GM12878 (cell line): Measurements from ENCODE around the gene ANKS1A. TPM values are rescaled to one million over a fixed set of nuclear protein-coding genes. Genes with fewer than 3 reads are reported as not detected.

Source experiments
- ATAC-seq: fragments of 200-7000 bp; cut with Tn5 transposase; 3 replicates; pipeline ENCODE4 v1.9.1; 2020; ENCODE audit warnings: mild to moderate bottlenecking, moderate library complexity
- BruUV-seq: library from RNA; stranded (reverse); fragments of 400-500 nt; replicated peaks from 2 replicates; lab custom pipeline; 2021; lab: Mats Ljungman, UMichigan
- CTCF ChIA-PET: fragments of 300-600 bp; sonication (Branson Sonifier 250); formaldehyde crosslinking; extraction: SDS; loops from one replicate; lab custom pipeline; 2021; ENCODE audit warnings: inconsistent platforms; lab: Yijun Ruan, JAX
- POLR2A ChIA-PET: fragments of 350-600 bp; formaldehyde crosslinking; extraction: SDS; loops from one replicate; lab custom pipeline; 2021; ENCODE audit warnings: inconsistent platforms; lab: Charles Lee
- RAD21 ChIA-PET: fragments of 300-600 bp; sonication (Branson Sonifier 250); formaldehyde crosslinking; loops from one replicate; lab custom pipeline; 2023; ENCODE audit warnings: antibody characterized with exemption; ENCODE audit not compliant: unreplicated experiment; lab: Charles Lee
- SMC1A ChIA-PET: fragments of 300-600 bp; sonication (Branson Sonifier 250); formaldehyde crosslinking; loops from one replicate; lab custom pipeline; 2023; ENCODE audit not compliant: unreplicated experiment, uncharacterized antibody; lab: Charles Lee
- DNase-seq: peaks from one replicate; pipeline ENCODE4 v3.0.0-alpha.2; 2011; ENCODE audit warnings: low read depth, low spot score
- FAIRE-seq: peaks from 3 replicates; lab custom pipeline; 2011; peaks lifted over from hg19 to GRCh38; lab: Jason Lieb, UNC
- H2AFZ ChIP-seq: 2 replicates; pipeline ENCODE4 v1.6.0; 2011; ENCODE audit warnings: low read depth, low read length, control low read depth; ENCODE audit not compliant: control insufficient read depth
- H3K27ac ChIP-seq: 2 replicates; pipeline ENCODE4 v1.5.1; 2011; ENCODE audit warnings: control low read depth; ENCODE audit not compliant: control insufficient read depth, insufficient read depth
- H3K27me3 ChIP-seq, 2 experiments: replicated peaks in 1 of 2; 2 replicates each; pipeline versions ENCODE4 v1.6.0 to v1.6.1; 2011; ENCODE audit warnings: low read length in 1 of 2; ENCODE audit not compliant: control insufficient read depth in 2 of 2, insufficient read depth in 2 of 2
- H3K36me3 ChIP-seq, 2 experiments: 2 replicates each; pipeline ENCODE4 v1.5.1; 2011; ENCODE audit warnings: low read length in 1 of 2; ENCODE audit not compliant: control insufficient read depth in 2 of 2, insufficient read depth in 2 of 2
- H3K4me1 ChIP-seq: 2 replicates; pipeline ENCODE4 v1.6.1; 2011; ENCODE audit warnings: mild to moderate bottlenecking, low read length, moderate library complexity, mixed read lengths; ENCODE audit not compliant: control insufficient read depth, insufficient read depth
- H3K4me2 ChIP-seq: 2 replicates; pipeline ENCODE4 v1.6.0; 2011; ENCODE audit warnings: control low read depth; ENCODE audit not compliant: control insufficient read depth, insufficient read depth
- H3K4me3 ChIP-seq: fragments of 200-600 bp; sonication (generic); 2 replicates; pipeline ENCODE4 v1.5.1; 2016
- H3K79me2 ChIP-seq: 2 replicates; pipeline ENCODE4 v1.6.0; 2011; ENCODE audit warnings: low read length; ENCODE audit not compliant: control insufficient read depth, insufficient read depth
- H3K9ac ChIP-seq: 2 replicates; pipeline ENCODE4 v1.8.0; 2011; ENCODE audit warnings: low read length, control low read depth, mixed read lengths; ENCODE audit not compliant: control insufficient read depth, insufficient read depth
- H3K9me3 ChIP-seq: replicated peaks from 3 replicates; pipeline ENCODE4 v1.5.1; 2011; ENCODE audit warnings: mild to moderate bottlenecking, low read length; ENCODE audit not compliant: control insufficient read depth, insufficient read depth
- H4K20me1 ChIP-seq: 2 replicates; pipeline ENCODE4 v1.6.0; 2011; ENCODE audit not compliant: control insufficient read depth, insufficient read depth
- BACH1 ChIP-seq: fragments of 450-650 bp; IDR thresholded peaks from 2 replicates; pipeline ENCODE4 v1.6.1; 2017; ENCODE audit warnings: mild to moderate bottlenecking, borderline replicate concordance
- ETV6 ChIP-seq, 2 experiments: fragments of 450-650 bp in 1 of 2; IDR thresholded peaks in 1 of 2; conservative IDR thresholded peaks in 1 of 2; 2 replicates each; pipeline ENCODE4 v1.6.1; 2014; ENCODE audit warnings: antibody characterized with exemption in 1 of 2, borderline replicate concordance in 1 of 2, low read depth in 1 of 2, mild to moderate bottlenecking in 1 of 2, moderate library complexity in 1 of 2
- KAT2A ChIP-seq: conservative IDR thresholded peaks from 2 replicates; pipeline ENCODE4 v1.6.1; 2011; ENCODE audit warnings: low read depth, low read length; ENCODE audit not compliant: control insufficient read depth
- KLF5 ChIP-seq: fragments of 450-650 bp; IDR thresholded peaks from 2 replicates; pipeline ENCODE4 v1.6.1; 2014; ENCODE audit warnings: mild to moderate bottlenecking; ENCODE audit not compliant: partially characterized antibody
- MEF2B ChIP-seq: fragments of 450-650 bp; IDR thresholded peaks from 2 replicates; pipeline ENCODE4 v1.6.1; 2018; ENCODE audit warnings: mild to moderate bottlenecking, moderate library complexity; ENCODE audit not compliant: partially characterized antibody, poor library complexity, severe bottlenecking
- NR2F1 ChIP-seq: fragments of 450-650 bp; conservative IDR thresholded peaks from 2 replicates; pipeline ENCODE4 v1.6.1; 2017; ENCODE audit warnings: mild to moderate bottlenecking
- SRF ChIP-seq, 2 experiments: IDR thresholded peaks; 2 replicates each; pipeline ENCODE4 v1.6.1; 2011; ENCODE audit warnings: low read depth in 2 of 2, low read length in 2 of 2, mild to moderate bottlenecking in 1 of 2, moderate library complexity in 1 of 2
- SUPT20H ChIP-seq: IDR thresholded peaks from 2 replicates; pipeline ENCODE4 v1.6.1; 2011; ENCODE audit warnings: low read depth, mild to moderate bottlenecking, low read length, moderate library complexity, borderline replicate concordance; ENCODE audit not compliant: control insufficient read depth
- TCF12 ChIP-seq: IDR thresholded peaks from 2 replicates; pipeline ENCODE4 v1.6.1; 2011; ENCODE audit warnings: low read depth, mild to moderate bottlenecking, low read length
- WRNIP1 ChIP-seq: IDR thresholded peaks from 2 replicates; pipeline ENCODE4 v1.6.1; 2011; ENCODE audit warnings: low read depth, low read length, improper control_type of control experiment, borderline replicate concordance
- ZSCAN29 ChIP-seq: fragments of 450-650 bp; IDR thresholded peaks from 2 replicates; pipeline ENCODE4 v1.6.1; 2017; ENCODE audit warnings: mild to moderate bottlenecking, moderate library complexity
- WGBS: methylation state at CpG from one replicate; pipeline ENCODE4 v1.1.6; 2016; ENCODE audit warnings: low lambda C conversion rate; ENCODE audit not compliant: insufficient replicate concordance, insufficient coverage; ENCODE audit errors: missing lambda C conversion rate; 5-methylcytosine and 5-hydroxymethylcytosine counted together
- in situ Hi-C: fragments of 300-500 bp; cut with MboI; formaldehyde crosslinking; loops from 9 replicates; pipeline ENCODE4 v1.14.3; 2018; ENCODE audit warnings: mixed read lengths
- intact Hi-C: fragments of 100-400 bp; cut with micrococcal nuclease; formaldehyde crosslinking; loops from one replicate; pipeline ENCODE4 v1.14.2; 2022; ENCODE audit not compliant: unreplicated experiment
- polyA plus RNA-seq, 11 experiments: library from polyadenylated mRNA; depleted of rRNA in 4 of 11; unstranded in 6 of 11; stranded (reverse) in 5 of 11; fragments of >200 nt; fragmentation: Nextera tagmentation in 4 of 11; fragmentation: Illumina TruSeq in 1 of 11; extraction: Ambion mirVana in 4 of 11; extraction: Trizol in 1 of 11; gene quantifications; 1 replicate in 1 of 11; 2 replicates in 10 of 11; pipeline versions ENCODE4 v1.2.1 to v1.2.3, GENCODE V29; 2011 to 2016; ENCODE audit warnings: inconsistent platforms in 2 of 11, missing spikeins in 2 of 11, low read depth in 1 of 11
- total RNA-seq, 4 experiments: library from RNA; depleted of rRNA in 3 of 4; stranded (reverse); fragments of >200 nt in 3 of 4; fragmentation: Illumina TruSeq in 1 of 4; extraction: Trizol in 1 of 4; gene quantifications; 2 replicates each; pipeline versions ENCODE4 v1.2.1 to v1.2.3, GENCODE V29; 2013 to 2021
- TF ChIP-seq, protein P1 (sequence below): fragments of 150-350 bp; IDR thresholded peaks from 2 replicates; pipeline ENCODE4 v1.6.1; 2016; ENCODE audit warnings: low read depth, low read length
- TF ChIP-seq, protein P2 (sequence below): fragments of 450-650 bp; IDR thresholded peaks from 2 replicates; pipeline ENCODE4 v1.6.1; 2017; ENCODE audit warnings: mild to moderate bottlenecking, low read depth, inconsistent platforms; ENCODE audit not compliant: poor library complexity, severe bottlenecking
- TF ChIP-seq, protein P3 (sequence below): fragments of 450-650 bp; formaldehyde crosslinking; IDR thresholded peaks from 2 replicates; pipeline ENCODE4 v1.5.0; 2022; ENCODE audit warnings: mild to moderate bottlenecking, missing genetic modification characterization

ANKS1A gene
- total and polyA plus RNA-seq, 10 of the 15 experiments (the other 5 are each of a cell fraction or from before 2014, with no cell fraction given): 0.60 to 7.0 (median 3.0) TPM

DNA sequence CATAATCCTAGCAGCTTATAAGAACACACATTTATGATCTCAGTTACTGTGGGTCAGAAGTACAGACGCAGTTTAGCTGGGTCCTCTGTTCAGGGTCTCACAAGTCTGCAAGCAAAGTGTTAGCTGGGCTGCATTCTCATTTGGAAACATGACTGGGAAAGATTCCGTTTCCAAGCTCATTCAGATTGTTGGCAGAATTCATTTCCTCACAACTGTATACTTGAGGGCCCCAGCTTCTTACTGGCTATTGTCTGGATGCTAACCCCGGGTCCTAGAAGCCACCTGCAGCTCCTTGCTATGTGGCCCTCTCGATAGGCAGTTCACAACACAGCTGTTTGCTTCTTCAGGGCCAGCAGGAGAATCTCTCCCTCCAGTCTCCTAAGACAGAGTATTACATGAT is 239.0 kb downstream of the ANKS1A start:
- SMC1A ChIA-PET: interaction anchor here (1.0 to 2.0 kb wide), 7 partner anchors 10 to 200 kb away, joined by 3 to 7 read pairs (median 4); no protein-coding TSS in a partner anchor
- Histone ChIP-seq H3K9me3 (no peaks in the 10 kb centered on the region), H3K4me1 (no peaks in the 10 kb centered on the region), H3K4me2 (no peak overlapping the region), H3K27ac (no peak overlapping the region), H2AFZ (no peak overlapping the region), H4K20me1 (no peaks in the 10 kb centered on the region), H3K27me3 (no peaks in the 10 kb centered on the region), H3K36me3 (no peaks in the 10 kb centered on the region), H3K9ac (no peak overlapping the region), H3K79me2 (no peaks in the 10 kb centered on the region), H3K4me3 (no peak overlapping the region)
- 17% methylated on average over 4 of the region's 4 CpGs for WGBS
- intact Hi-C loops: no loop called here
- no peak for ATAC-seq
- no peak for DNase-seq
- CTCF ChIA-PET: interaction anchor here (2.3 to 3.2 kb wide), 2 partner anchors 12 to 141 kb away, joined by 9 to 19 read pairs; no protein-coding TSS in a partner anchor
- BruUV-seq: no TSS peak
- RAD21 ChIA-PET: interaction anchor here (1.6 kb wide), 1 partner anchor 12 kb away, joined by 5 read pairs; no protein-coding TSS in a partner anchor
- POLR2A ChIA-PET: no interaction called here
- in situ Hi-C loops: no loop called here
- FAIRE-seq: no peak
- no peak for TF ChIP-seq KLF5
- TF ChIP-seq SUPT20H: no peak
- TF ChIP-seq, protein P1, sequence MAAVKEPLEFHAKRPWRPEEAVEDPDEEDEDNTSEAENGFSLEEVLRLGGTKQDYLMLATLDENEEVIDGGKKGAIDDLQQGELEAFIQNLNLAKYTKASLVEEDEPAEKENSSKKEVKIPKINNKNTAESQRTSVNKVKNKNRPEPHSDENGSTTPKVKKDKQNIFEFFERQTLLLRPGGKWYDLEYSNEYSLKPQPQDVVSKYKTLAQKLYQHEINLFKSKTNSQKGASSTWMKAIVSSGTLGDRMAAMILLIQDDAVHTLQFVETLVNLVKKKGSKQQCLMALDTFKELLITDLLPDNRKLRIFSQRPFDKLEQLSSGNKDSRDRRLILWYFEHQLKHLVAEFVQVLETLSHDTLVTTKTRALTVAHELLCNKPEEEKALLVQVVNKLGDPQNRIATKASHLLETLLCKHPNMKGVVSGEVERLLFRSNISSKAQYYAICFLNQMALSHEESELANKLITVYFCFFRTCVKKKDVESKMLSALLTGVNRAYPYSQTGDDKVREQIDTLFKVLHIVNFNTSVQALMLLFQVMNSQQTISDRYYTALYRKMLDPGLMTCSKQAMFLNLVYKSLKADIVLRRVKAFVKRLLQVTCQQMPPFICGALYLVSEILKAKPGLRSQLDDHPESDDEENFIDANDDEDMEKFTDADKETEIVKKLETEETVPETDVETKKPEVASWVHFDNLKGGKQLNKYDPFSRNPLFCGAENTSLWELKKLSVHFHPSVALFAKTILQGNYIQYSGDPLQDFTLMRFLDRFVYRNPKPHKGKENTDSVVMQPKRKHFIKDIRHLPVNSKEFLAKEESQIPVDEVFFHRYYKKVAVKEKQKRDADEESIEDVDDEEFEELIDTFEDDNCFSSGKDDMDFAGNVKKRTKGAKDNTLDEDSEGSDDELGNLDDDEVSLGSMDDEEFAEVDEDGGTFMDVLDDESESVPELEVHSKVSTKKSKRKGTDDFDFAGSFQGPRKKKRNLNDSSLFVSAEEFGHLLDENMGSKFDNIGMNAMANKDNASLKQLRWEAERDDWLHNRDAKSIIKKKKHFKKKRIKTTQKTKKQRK: no peak
- TF ChIP-seq WRNIP1: no peak
- TF ChIP-seq MEF2B: no peak
- no peak for TF ChIP-seq NR2F1
- TF ChIP-seq, protein P2, sequence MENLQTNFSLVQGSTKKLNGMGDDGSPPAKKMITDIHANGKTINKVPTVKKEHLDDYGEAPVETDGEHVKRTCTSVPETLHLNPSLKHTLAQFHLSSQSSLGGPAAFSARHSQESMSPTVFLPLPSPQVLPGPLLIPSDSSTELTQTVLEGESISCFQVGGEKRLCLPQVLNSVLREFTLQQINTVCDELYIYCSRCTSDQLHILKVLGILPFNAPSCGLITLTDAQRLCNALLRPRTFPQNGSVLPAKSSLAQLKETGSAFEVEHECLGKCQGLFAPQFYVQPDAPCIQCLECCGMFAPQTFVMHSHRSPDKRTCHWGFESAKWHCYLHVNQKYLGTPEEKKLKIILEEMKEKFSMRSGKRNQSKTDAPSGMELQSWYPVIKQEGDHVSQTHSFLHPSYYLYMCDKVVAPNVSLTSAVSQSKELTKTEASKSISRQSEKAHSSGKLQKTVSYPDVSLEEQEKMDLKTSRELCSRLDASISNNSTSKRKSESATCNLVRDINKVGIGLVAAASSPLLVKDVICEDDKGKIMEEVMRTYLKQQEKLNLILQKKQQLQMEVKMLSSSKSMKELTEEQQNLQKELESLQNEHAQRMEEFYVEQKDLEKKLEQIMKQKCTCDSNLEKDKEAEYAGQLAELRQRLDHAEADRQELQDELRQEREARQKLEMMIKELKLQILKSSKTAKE: no peak
- TF ChIP-seq TCF12: no peak
- TF ChIP-seq, protein P3, sequence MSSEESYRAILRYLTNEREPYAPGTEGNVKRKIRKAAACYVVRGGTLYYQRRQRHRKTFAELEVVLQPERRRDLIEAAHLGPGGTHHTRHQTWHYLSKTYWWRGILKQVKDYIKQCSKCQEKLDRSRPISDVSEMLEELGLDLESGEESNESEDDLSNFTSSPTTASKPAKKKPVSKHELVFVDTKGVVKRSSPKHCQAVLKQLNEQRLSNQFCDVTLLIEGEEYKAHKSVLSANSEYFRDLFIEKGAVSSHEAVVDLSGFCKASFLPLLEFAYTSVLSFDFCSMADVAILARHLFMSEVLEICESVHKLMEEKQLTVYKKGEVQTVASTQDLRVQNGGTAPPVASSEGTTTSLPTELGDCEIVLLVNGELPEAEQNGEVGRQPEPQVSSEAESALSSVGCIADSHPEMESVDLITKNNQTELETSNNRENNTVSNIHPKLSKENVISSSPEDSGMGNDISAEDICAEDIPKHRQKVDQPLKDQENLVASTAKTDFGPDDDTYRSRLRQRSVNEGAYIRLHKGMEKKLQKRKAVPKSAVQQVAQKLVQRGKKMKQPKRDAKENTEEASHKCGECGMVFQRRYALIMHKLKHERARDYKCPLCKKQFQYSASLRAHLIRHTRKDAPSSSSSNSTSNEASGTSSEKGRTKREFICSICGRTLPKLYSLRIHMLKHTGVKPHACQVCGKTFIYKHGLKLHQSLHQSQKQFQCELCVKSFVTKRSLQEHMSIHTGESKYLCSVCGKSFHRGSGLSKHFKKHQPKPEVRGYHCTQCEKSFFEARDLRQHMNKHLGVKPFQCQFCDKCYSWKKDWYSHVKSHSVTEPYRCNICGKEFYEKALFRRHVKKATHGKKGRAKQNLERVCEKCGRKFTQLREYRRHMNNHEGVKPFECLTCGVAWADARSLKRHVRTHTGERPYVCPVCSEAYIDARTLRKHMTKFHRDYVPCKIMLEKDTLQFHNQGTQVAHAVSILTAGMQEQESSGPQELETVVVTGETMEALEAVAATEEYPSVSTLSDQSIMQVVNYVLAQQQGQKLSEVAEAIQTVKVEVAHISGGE (CRISPR knock-in tag): no peak
- TF ChIP-seq ETV6 (conservative IDR thresholded peaks at IDR 0.05 in 1 of 2, IDR thresholded peaks at IDR 0.05 in 1 of 2; ENCODE audit: borderline replicate concordance in 1 of 2, low read depth in 1 of 2): no peak
- no peak for TF ChIP-seq KAT2A
- TF ChIP-seq SRF (IDR thresholded peaks at IDR 0.05; ENCODE audit: low read depth in 2 of 2, low read length in 2 of 2): no peak
- no peak for TF ChIP-seq ZSCAN29
- no peak for TF ChIP-seq BACH1
